ENCODE data around the gene ZC3H8.

ZC3H8 gene

GRCh38 chr2:112165296-112165695 lies 89.5 kb downstream of the ZC3H8 start:
- H3K27ac ChIP-seq (ENCODE audit: low read depth, low read length, poor library complexity, severe bottlenecking), result no peak overlapping the region
- H3K27me3 ChIP-seq (ENCODE audit: insufficient read depth, low read length), result no peaks in the 10 kb centered on the region
- H3K4me1 ChIP-seq (ENCODE audit: insufficient read depth, low read length, severe bottlenecking), result peaks cover 11% of the 10 kb centered on the region
- no peak overlapping the region for H3K4me3 ChIP-seq (ENCODE audit: low read depth, low read length, poor library complexity, severe bottlenecking)
- no peaks in the 10 kb centered on the region for H3K79me2 ChIP-seq (ENCODE audit: insufficient read depth, low read length)
- H3K9me3 ChIP-seq (ENCODE audit: low read length), result no peaks in the 10 kb centered on the region
- no peak overlapping the region for H3K9ac ChIP-seq (ENCODE audit: low read length)
- TF ChIP-seq CTCF (IDR thresholded peaks at IDR 0.05; ENCODE audit: low read length), result no peak
- TF ChIP-seq EZH2 (IDR thresholded peaks at IDR 0.05; ENCODE audit: borderline replicate concordance, low read length), result no peak
- H4K20me1 ChIP-seq (ENCODE audit: insufficient read depth, low read length), result no peaks in the 10 kb centered on the region
- H3K9me2 ChIP-seq (ENCODE audit: low read depth, low read length), result no peaks in the 10 kb centered on the region
- H3K4me2 ChIP-seq (ENCODE audit: low read length), result no peak overlapping the region
- H2AFZ ChIP-seq (ENCODE audit: low read length), result no peak overlapping the region
- no peaks in the 10 kb centered on the region for H3F3A ChIP-seq (ENCODE audit: insufficient read depth, low read length)
- H3K36me3 ChIP-seq (ENCODE audit: insufficient read depth, low read length), result no peaks in the 10 kb centered on the region

- peaks cover 11% of the 10 kb centered on the region for H3K4me1 ChIP-seq (ENCODE audit: insufficient read depth, low read length, severe bottlenecking)
- H3K27me3 ChIP-seq (ENCODE audit: insufficient read depth, low read length), result no peaks in the 10 kb centered on the region
- no peak overlapping the region for H3K4me3 ChIP-seq (ENCODE audit: low read depth, low read length, poor library complexity, severe bottlenecking)
- H3K9me2 ChIP-seq (ENCODE audit: low read depth, low read length), result no peaks in the 10 kb centered on the region
- H4K20me1 ChIP-seq (ENCODE audit: insufficient read depth, low read length), result no peaks in the 10 kb centered on the region
- H3K79me2 ChIP-seq (ENCODE audit: insufficient read depth, low read length), result no peaks in the 10 kb centered on the region
- no peak overlapping the region for H3K4me2 ChIP-seq (ENCODE audit: low read length)
- no peaks in the 10 kb centered on the region for H3F3A ChIP-seq (ENCODE audit: insufficient read depth, low read length)
- no peak overlapping the region for H3K9ac ChIP-seq (ENCODE audit: low read length)
- no peak overlapping the region for H2AFZ ChIP-seq (ENCODE audit: low read length)
- no peak overlapping the region for H3K27ac ChIP-seq (ENCODE audit: low read depth, low read length, poor library complexity, severe bottlenecking)
- no peaks in the 10 kb centered on the region for H3K36me3 ChIP-seq (ENCODE audit: insufficient read depth, low read length)
- H3K9me3 ChIP-seq (ENCODE audit: low read length), result no peaks in the 10 kb centered on the region
- TF ChIP-seq CTCF (IDR thresholded peaks at IDR 0.05; ENCODE audit: low read length) (no peak), EZH2 (IDR thresholded peaks at IDR 0.05; ENCODE audit: borderline replicate concordance, low read length) (no peak)
Measured at GRCh38 chr2:112164876-112165275, 90.0 kb downstream of the ZC3H8 start.

- Histone ChIP-seq H3K79me2 (ENCODE audit: insufficient read depth, low read length) (no peaks in the 10 kb centered on the region), H3K27me3 (ENCODE audit: insufficient read depth, low read length) (no peaks in the 10 kb centered on the region), H3K27ac (ENCODE audit: low read depth, low read length, poor library complexity, severe bottlenecking) (no peak overlapping the region), H3K9ac (ENCODE audit: low read length) (no peak overlapping the region), H3F3A (ENCODE audit: insufficient read depth, low read length) (no peaks in the 10 kb centered on the region), H3K36me3 (ENCODE audit: insufficient read depth, low read length) (no peaks in the 10 kb centered on the region), H3K4me3 (ENCODE audit: low read depth, low read length, poor library complexity, severe bottlenecking) (no peak overlapping the region), H4K20me1 (ENCODE audit: insufficient read depth, low read length) (no peaks in the 10 kb centered on the region), H2AFZ (ENCODE audit: low read length) (no peak overlapping the region), H3K9me2 (ENCODE audit: low read depth, low read length) (no peaks in the 10 kb centered on the region), H3K4me1 (ENCODE audit: insufficient read depth, low read length, severe bottlenecking) (peaks cover 22% of the 10 kb centered on the region), H3K4me2 (ENCODE audit: low read length) (no peak overlapping the region), H3K9me3 (ENCODE audit: low read length) (no peaks in the 10 kb centered on the region)
- no peak for TF ChIP-seq EZH2 (IDR thresholded peaks at IDR 0.05; ENCODE audit: borderline replicate concordance, low read length)
- TF ChIP-seq CTCF (IDR thresholded peaks at IDR 0.05; ENCODE audit: low read length), result no peak
Measured at GRCh38 chr2:112163541-112163981, 91.3 kb downstream of the ZC3H8 start.
